NT2/D1 (cell line): ENCODE data around the gene FRYL.

Experiments used
- DNase-seq: peaks from one replicate; pipeline ENCODE4 v3.0.0-alpha.2; 2011; ENCODE audit warnings: low read depth, low spot score
- H3K27me3 ChIP-seq: 2 replicates; pipeline ENCODE4 v1.6.0; 2011; ENCODE audit warnings: mild to moderate bottlenecking; ENCODE audit not compliant: insufficient read length, insufficient read depth
- H3K36me3 ChIP-seq: 2 replicates; pipeline ENCODE4 v1.6.1; 2011; ENCODE audit warnings: mild to moderate bottlenecking, low read length, mixed read lengths; ENCODE audit not compliant: insufficient read depth, insufficient read length
- H3K4me1 ChIP-seq: 2 replicates; pipeline ENCODE4 v1.5.1; 2011; ENCODE audit not compliant: insufficient read depth, insufficient read length
- H3K4me3 ChIP-seq: 2 replicates; pipeline ENCODE4 v1.5.1; 2011; ENCODE audit warnings: low read depth; ENCODE audit not compliant: insufficient read length
- H3K9ac ChIP-seq: 2 replicates; pipeline ENCODE4 v1.6.0; 2011; ENCODE audit warnings: low read depth; ENCODE audit not compliant: insufficient read length
- H3K9me3 ChIP-seq: 2 replicates; pipeline ENCODE4 v1.5.1; 2011; ENCODE audit warnings: mild to moderate bottlenecking, low read length; ENCODE audit not compliant: insufficient read depth
- SUZ12 ChIP-seq: IDR thresholded peaks from 2 replicates; pipeline ENCODE4 v1.6.1; 2011; ENCODE audit not compliant: insufficient read length, insufficient read depth; ENCODE audit errors: extremely low read depth
- YY1 ChIP-seq: IDR thresholded peaks from 2 replicates; pipeline ENCODE4 v1.6.1; 2011; ENCODE audit not compliant: insufficient read length, insufficient read depth
- ZNF274 ChIP-seq: IDR thresholded peaks from 2 replicates; pipeline ENCODE4 v1.6.1; 2011; ENCODE audit warnings: mild to moderate bottlenecking, low read depth, low read length

Gene FRYL

GRCh38 chr4:48539597-48539996 is 240.5 kb downstream of the FRYL start:
- H3K27me3 ChIP-seq = no peaks in the 10 kb centered on the region
- no peak overlapping the region for H3K4me3 ChIP-seq
- no peaks in the 10 kb centered on the region for H3K4me1 ChIP-seq
- TF ChIP-seq ZNF274 (no peak), YY1 (no peak), SUZ12 (no peak)
- no peak overlapping the region for H3K9ac ChIP-seq
- DNase-seq = no peak
- no peaks in the 10 kb centered on the region for H3K9me3 ChIP-seq
- H3K36me3 ChIP-seq = peaks cover 35% of the 10 kb centered on the region

GRCh38 chr4:48538358-48538757 is 241.7 kb downstream of the FRYL start:
- H3K9me3 ChIP-seq = no peaks in the 10 kb centered on the region
- no peak for DNase-seq
- no peaks in the 10 kb centered on the region for H3K27me3 ChIP-seq
- H3K4me1 ChIP-seq = no peaks in the 10 kb centered on the region
- TF ChIP-seq SUZ12 = no peak
- TF ChIP-seq YY1 = no peak
- no peak for TF ChIP-seq ZNF274
- peaks cover 34% of the 10 kb centered on the region for H3K36me3 ChIP-seq
- no peak overlapping the region for H3K4me3 ChIP-seq
- H3K9ac ChIP-seq = no peak overlapping the region

GRCh38 chr4:48526406-48526805 is 253.7 kb downstream of the FRYL start:
- DNase-seq = no peak
- H3K4me3 ChIP-seq = no peak overlapping the region
- no peaks in the 10 kb centered on the region for H3K4me1 ChIP-seq
- H3K9me3 ChIP-seq = no peaks in the 10 kb centered on the region
- H3K36me3 ChIP-seq = peaks cover 52% of the 10 kb centered on the region
- no peak overlapping the region for H3K9ac ChIP-seq
- TF ChIP-seq YY1 (no peak), SUZ12 (no peak), ZNF274 (no peak)
- no peaks in the 10 kb centered on the region for H3K27me3 ChIP-seq

- Histone ChIP-seq H3K36me3 (peaks cover 37% of the 10 kb centered on the region), H3K9me3 (no peaks in the 10 kb centered on the region), H3K4me1 (no peaks in the 10 kb centered on the region), H3K27me3 (no peaks in the 10 kb centered on the region), H3K4me3 (no peak overlapping the region), H3K9ac (no peak overlapping the region)
- DNase-seq = no peak
- no peak for TF ChIP-seq SUZ12
- TF ChIP-seq ZNF274 = no peak
- TF ChIP-seq YY1 = no peak
These were observed 261.9 kb downstream of the FRYL start for GRCh38 chr4:48518143-48518542.

- Histone ChIP-seq H3K4me1 (no peaks in the 10 kb centered on the region), H3K4me3 (no peak overlapping the region), H3K27me3 (no peaks in the 10 kb centered on the region), H3K9ac (no peak overlapping the region), H3K9me3 (no peaks in the 10 kb centered on the region), H3K36me3 (peaks cover 58% of the 10 kb centered on the region)
- TF ChIP-seq YY1 = no peak
- TF ChIP-seq SUZ12 = no peak
- TF ChIP-seq ZNF274 = no peak
- DNase-seq = no peak
These were observed 270.5 kb downstream of the FRYL start for GRCh38 chr4:48509543-48509942.

- no peak overlapping the region for H3K4me3 ChIP-seq
- no peaks in the 10 kb centered on the region for H3K9me3 ChIP-seq
- peaks cover 51% of the 10 kb centered on the region for H3K36me3 ChIP-seq
- DNase-seq = no peak
- H3K9ac ChIP-seq = no peak overlapping the region
- TF ChIP-seq SUZ12 (no peak), YY1 (no peak), ZNF274 (no peak)
- H3K4me1 ChIP-seq = no peaks in the 10 kb centered on the region
- H3K27me3 ChIP-seq = no peaks in the 10 kb centered on the region
These were observed 273.4 kb downstream of the FRYL start for GRCh38 chr4:48506716-48507115.

GRCh38 chr4:48504352-48504751 is 275.7 kb downstream of the FRYL start:
- Histone ChIP-seq H3K36me3 (peaks cover 38% of the 10 kb centered on the region), H3K4me1 (no peaks in the 10 kb centered on the region), H3K27me3 (no peaks in the 10 kb centered on the region), H3K9ac (no peak overlapping the region), H3K9me3 (no peaks in the 10 kb centered on the region), H3K4me3 (no peak overlapping the region)
- TF ChIP-seq ZNF274 (no peak), YY1 (no peak), SUZ12 (no peak)
- DNase-seq = no peak

- Histone ChIP-seq H3K36me3 (peaks cover 40% of the 10 kb centered on the region), H3K9me3 (no peaks in the 10 kb centered on the region), H3K4me1 (no peaks in the 10 kb centered on the region), H3K4me3 (no peak overlapping the region), H3K9ac (no peak overlapping the region), H3K27me3 (no peaks in the 10 kb centered on the region)
- no peak for DNase-seq
- TF ChIP-seq SUZ12 = no peak
- TF ChIP-seq YY1 = no peak
- TF ChIP-seq ZNF274 = no peak
These were observed 276.1 kb downstream of the FRYL start for GRCh38 chr4:48504026-48504330.
